ENCODE measurements around the gene SMIM23. TPM values are rescaled to one million over a fixed set of nuclear protein-coding genes. Genes with fewer than 3 reads are reported as not detected.

SMIM23 gene
- total and polyA plus RNA-seq, 3 experiments from 2014 or later = not detected

DNA sequence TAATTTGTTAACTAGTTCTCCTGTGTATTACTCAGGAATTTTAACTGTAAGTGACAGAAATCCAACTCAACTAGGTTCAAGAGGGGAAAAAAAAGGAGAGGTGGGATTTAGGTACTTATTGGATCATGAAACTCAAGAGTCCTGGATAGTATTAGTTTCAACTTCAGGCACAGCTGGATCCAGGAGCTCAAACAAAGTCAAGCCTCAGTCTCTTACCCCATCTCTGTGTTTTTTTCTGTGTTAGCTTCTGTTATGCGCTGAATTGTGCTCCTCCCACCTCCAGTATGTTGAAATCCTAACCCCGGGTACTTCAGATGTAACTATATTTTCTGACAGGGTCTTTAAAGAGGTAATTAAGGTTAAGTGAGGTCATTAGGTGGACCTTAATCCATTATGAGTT, 53.5 kb downstream of the SMIM23 start:
- CTCF ChIA-PET = no interaction called here
- H3K4me1 Mint-ChIP-seq = no peaks in the 10 kb centered on the region
- no peak overlapping the region for H3K27ac Mint-ChIP-seq

DNA sequence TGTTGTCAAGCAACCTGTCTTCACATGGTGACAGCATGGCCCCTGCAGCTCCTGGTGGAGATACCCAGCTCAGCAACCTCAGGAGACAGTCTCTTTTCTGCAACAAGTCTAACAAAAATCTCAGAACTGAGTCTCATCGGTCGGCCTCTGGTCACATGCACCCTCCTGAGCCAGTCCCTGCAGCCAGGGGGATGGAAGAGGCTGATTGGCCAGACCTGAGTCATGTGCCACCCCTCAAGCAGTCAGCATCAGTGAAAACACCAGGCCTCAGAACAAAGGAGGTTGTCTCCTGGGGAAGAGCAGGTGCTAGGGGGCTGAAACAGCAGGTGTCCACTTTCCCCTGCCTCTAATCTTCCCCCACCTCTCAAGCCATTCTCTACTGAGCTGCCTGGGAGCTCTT, 54.4 kb downstream of the SMIM23 start:
- no peak for DNase-seq
- no peaks in the 10 kb centered on the region for H3K9me3 ChIP-seq (ENCODE audit: low read length)
- ChIA-PET CTCF (no interaction called here), POLR2A (no interaction called here)
- Mint-ChIP-seq H3K36me3 (peaks cover 0 to 8% (median 2%) of the 10 kb centered on the region in 3 donors), H3K9me3 (peaks cover 0 to 2% (median 0%) of the 10 kb centered on the region in 5 donors), H3K4me1 (no peaks in the 10 kb centered on the region), H3K27ac (no peak overlapping the region), H3K4me3 (no peak overlapping the region), H3K27me3 (peaks cover 0 to 3% of the 10 kb centered on the region in 2 donors)
- H3K27ac ChIP-seq (ENCODE audit: low read depth, low read length) = no peak overlapping the region
- no peak overlapping the region for H3K4me3 ChIP-seq (ENCODE audit: low read length)
- H3K4me1 ChIP-seq (ENCODE audit: insufficient read depth, low read length) = no peaks in the 10 kb centered on the region
- no peaks in the 10 kb centered on the region for H3K27me3 ChIP-seq (ENCODE audit: insufficient read depth, low read length, poor library complexity, severe bottlenecking)
- H3K36me3 ChIP-seq (ENCODE audit: insufficient read depth, low read length) = no peaks in the 10 kb centered on the region

More for the DNA sequence above, 53.5 kb downstream of the SMIM23 start:
- peaks cover 0 to 3% of the 10 kb centered on the region in 2 donors for H3K27me3 Mint-ChIP-seq
- Histone ChIP-seq H3K4me1 (ENCODE audit: insufficient read depth, low read length) (no peaks in the 10 kb centered on the region), H3K36me3 (ENCODE audit: insufficient read depth, low read length) (no peaks in the 10 kb centered on the region), H3K9me3 (ENCODE audit: low read length) (no peaks in the 10 kb centered on the region), H3K27me3 (ENCODE audit: insufficient read depth, low read length, poor library complexity, severe bottlenecking) (no peaks in the 10 kb centered on the region), H3K4me3 (ENCODE audit: low read length) (no peak overlapping the region), H3K27ac (ENCODE audit: low read depth, low read length) (no peak overlapping the region)
- peaks cover 0 to 2% (median 0%) of the 10 kb centered on the region in 5 donors for H3K9me3 Mint-ChIP-seq
- H3K36me3 Mint-ChIP-seq = peaks cover 0 to 8% (median 2%) of the 10 kb centered on the region in 3 donors
- DNase-seq = no peak
- no peak overlapping the region for H3K4me3 Mint-ChIP-seq
- POLR2A ChIA-PET = no interaction called here

Other genes starting within 250 kb of the SMIM23 start
- 10 to 100 TPM; 44.7 to 46.9 TPM for gene FBXW11, start 220.8 kb downstream of the SMIM23 start, total RNA-seq
- gene FBXW11, start 220.8 kb downstream of the SMIM23 start, polyA plus RNA-seq = 25.8 TPM